ENCODE data around the gene RXRG.
A peak's percentile ranks its signal among the peaks of the same experiment; 100 is the strongest.

GRCh38 chr1:165392634-165393571, 52.0 kb downstream of the RXRG start:
- TF ChIP-seq, protein P1, sequence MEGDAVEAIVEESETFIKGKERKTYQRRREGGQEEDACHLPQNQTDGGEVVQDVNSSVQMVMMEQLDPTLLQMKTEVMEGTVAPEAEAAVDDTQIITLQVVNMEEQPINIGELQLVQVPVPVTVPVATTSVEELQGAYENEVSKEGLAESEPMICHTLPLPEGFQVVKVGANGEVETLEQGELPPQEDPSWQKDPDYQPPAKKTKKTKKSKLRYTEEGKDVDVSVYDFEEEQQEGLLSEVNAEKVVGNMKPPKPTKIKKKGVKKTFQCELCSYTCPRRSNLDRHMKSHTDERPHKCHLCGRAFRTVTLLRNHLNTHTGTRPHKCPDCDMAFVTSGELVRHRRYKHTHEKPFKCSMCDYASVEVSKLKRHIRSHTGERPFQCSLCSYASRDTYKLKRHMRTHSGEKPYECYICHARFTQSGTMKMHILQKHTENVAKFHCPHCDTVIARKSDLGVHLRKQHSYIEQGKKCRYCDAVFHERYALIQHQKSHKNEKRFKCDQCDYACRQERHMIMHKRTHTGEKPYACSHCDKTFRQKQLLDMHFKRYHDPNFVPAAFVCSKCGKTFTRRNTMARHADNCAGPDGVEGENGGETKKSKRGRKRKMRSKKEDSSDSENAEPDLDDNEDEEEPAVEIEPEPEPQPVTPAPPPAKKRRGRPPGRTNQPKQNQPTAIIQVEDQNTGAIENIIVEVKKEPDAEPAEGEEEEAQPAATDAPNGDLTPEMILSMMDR (optimal IDR thresholded peaks at IDR 0.05 in 1 of 3, IDR thresholded peaks at IDR 0.05 in 1 of 3, conservative IDR thresholded peaks at IDR 0.05 in 1 of 3; ENCODE audit: extremely low read depth in 1 of 3, insufficient read depth in 2 of 3, low read length in 3 of 3) = peak; percentile 86 to 92 (median 91)
- TF ChIP-seq EZH2 (IDR thresholded peaks at IDR 0.05; ENCODE audit: low read length) = no peak
